GM19452 (cell line): ENCODE measurements around the gene LDLRAD3.
"Not testable (repeated sequence)": the region's sequence is repeated elsewhere in the genome, so short reads cannot be mapped to it uniquely, and the experiment has no call there.

Source experiments
- ATAC-seq: cut with Tn5 transposase; IDR thresholded peaks from one replicate; pipeline ENCODE4 v1.9.1; 2021; ENCODE audit not compliant: unreplicated experiment

Gene LDLRAD3

DNA sequence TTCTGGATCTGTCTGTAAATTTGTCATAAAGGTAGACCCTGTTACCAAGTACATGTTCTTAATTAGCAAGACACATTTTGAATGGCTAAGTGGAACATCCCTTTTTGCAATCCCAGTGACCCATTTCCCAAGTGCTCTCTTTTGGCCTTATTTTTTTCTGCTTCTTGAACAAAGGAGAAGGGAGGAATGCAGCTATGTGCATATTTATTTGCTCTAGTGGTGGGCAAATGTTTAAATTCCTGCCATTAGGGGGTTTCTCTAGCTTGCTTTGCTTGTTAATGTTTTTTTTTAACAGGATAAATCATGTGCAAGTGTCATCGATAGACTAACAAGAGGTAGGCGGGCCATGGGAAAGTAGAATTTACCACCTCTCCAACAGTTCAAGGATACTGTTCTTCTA is 209.7 kb downstream of the LDLRAD3 start:
- no peak for ATAC-seq

DNA sequence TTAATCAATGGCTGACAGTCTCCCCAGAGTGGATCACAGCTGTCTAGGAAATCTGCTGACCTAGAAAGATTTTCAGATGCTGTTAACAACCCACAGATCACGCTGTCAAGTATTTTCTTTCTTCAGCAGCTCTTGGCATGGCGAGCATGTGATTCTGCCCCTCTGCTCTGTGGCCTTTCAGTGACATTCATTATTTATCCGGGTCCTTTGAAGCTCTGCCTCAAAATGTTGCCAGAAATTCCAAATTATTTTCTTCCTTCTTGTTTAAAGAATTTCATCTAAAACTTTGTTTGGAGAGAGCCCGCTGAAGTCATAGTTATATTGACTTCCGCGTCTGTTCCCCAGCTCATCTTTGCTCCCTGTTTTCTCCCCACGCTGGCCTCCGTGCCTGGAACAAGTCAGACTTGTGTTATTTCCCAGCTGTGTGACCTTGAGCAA is 211.3 kb downstream of the LDLRAD3 start:
- ATAC-seq = no peak

- no peak for ATAC-seq
Measured at GRCh38 chr11:36155770-36156160, 211.9 kb downstream of the LDLRAD3 start.

DNA sequence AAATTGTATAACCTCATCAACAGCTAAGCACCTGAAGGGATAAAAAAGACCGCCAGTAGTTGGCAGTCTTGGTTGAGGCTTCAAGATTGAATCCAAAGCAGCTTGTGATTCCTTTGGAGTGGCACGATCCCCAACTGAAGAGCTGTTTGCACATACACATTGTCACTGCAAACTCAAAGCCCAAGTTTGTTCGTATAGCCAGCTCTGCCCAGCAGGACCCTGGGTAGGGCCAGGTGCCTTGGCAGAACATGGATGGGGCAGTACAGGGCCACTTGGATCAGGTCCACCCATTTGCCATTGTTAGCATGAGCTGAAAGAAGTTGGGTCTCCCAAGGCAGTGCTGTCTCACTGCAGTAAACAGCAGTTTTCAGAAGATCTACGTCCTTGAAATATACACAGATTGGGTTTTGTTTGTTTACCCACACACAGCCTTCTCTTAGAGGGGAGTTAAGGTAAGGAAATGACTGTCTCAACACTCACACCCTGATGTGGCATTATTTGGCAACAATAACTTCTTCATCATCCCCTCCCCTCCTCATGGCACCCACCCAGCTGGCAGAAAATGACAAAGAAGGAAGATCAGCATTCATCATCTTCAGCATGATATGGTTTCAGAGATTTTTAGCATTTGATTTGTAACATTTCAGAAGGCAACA is 212.4 kb downstream of the LDLRAD3 start:
- no peak for ATAC-seq

GRCh38 chr11:36156817-36157519 is 213.1 kb downstream of the LDLRAD3 start:
- no peak for ATAC-seq

DNA sequence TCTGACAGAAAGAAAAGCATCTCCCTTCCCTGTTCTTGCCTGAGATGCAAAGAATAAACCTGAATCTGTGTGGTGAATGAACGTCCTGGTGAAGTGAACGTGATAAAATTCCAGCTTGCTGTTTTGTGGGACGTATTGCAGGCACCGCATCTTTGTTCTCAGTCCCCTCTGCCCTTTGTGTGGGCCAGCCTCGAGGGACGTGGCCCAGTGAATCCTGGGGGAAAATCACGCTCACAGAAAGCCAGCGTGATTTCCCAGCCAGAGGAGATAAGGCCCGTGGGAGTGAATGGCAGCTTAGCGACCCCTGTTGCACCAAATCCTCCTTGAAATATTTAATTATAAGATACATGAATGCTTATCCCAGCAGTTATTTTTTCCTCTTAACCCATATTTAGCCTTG is 216.2 kb downstream of the LDLRAD3 start:
- no peak for ATAC-seq

- no peak for ATAC-seq
Measured at GRCh38 chr11:36161572-36161971, 217.7 kb downstream of the LDLRAD3 start.

GRCh38 chr11:36162006-36162882 is 218.4 kb downstream of the LDLRAD3 start:
- ATAC-seq = no peak

DNA sequence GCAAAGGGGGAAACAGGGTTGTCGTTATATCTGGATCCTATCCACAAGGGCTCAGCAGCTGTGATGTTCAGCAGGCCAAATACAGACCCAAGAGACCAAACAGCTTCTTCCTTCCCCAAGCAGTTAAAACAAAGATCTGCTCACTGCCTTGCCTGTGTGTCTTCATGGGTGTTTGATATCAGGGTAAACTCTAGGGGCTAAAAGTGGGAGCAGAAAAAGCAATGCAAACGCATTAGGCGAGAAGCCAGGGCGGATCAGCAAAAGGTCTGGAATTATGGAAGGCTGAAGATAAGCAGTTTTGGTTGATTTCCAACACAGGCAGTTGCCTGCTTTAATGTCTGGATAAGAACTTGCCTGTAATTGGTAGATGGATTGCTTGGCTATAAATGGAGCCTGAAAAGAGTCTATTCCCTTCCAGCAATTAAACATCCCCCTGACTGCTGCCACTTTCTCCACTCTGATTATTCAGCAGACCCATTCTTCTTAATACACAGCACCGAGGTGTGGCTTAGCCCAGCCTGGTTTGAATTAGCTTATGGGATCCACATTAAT is 219.1 kb downstream of the LDLRAD3 start:
- ATAC-seq = no peak

GRCh38 chr11:36164506-36165250 is 220.8 kb downstream of the LDLRAD3 start:
- no peak for ATAC-seq

DNA sequence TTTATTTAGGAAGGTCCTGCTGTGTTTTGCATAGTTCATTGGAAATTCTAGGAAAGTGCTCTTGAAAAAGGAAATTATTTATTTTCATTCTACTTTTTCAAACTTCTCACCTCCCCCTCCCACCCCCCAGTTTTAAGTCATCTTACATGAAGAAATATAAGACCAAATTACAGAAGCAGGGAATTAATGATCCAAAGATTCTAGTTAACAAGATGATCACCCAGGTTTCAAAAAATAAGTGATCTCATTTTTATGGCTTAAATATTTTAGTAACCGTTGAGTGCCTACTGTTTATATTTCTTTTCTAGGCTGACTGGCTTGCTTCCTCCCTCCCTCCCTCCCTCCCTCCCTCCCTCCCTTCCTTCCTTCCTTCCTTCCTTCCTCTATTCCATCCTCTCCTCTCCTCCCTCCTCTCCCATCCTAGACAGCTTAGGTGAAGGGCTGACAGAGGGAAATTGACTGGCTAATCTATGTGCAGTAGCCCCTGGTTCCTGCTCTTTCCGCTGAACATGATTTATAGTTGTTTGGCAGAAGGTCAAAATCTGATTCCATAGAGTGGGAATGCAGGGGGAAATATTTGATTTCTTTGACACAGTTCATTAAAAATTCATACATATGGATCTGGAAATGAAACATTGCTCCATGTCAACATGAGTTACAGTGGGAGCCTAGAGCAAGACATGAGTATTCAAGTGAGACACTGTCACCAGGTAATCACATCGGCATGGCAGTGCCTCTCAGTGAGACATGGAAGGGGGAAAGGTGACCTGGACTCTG is 221.9 kb downstream of the LDLRAD3 start:
- ATAC-seq = no peak

GRCh38 chr11:36167073-36167472 is 223.2 kb downstream of the LDLRAD3 start:
- no peak for ATAC-seq

DNA sequence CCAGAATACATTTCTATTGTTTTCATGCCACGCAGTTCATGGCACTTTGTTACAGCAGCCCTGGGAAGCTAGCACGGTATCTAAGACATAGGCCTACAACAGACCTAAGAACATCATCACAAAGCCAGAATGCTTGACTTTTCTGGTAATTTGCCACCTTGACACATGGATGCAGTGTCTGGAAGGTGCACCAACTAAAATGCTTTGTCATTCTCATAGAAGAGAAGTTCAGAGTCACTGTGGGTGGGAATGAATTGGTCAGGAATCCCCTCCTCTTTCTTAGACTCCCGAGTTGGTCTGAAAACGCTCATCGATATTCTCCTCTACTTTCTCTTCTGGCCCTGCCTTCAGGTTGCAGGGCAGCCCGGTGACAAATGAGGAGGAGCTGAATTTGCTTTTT is 223.9 kb downstream of the LDLRAD3 start:
- ATAC-seq = no peak

DNA sequence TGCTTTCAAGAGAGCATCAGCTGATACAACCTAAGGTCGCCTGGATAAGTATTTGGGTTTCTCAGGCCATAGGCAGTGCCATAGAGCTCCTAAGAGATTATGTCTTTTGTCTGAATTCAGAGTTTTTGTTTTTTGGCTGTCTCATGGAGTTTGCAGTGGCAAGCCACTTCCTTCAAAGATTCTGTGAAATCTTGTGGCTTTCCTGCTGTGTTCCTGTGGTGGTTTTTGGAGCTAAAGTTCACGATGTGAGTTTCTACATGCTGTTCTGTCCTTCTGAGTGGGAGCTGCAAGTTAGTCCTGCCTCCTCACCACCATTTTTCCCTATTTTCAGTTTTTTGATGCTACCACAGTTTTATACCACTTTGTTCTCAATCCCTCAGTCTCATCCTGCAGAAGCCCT is 234.0 kb downstream of the LDLRAD3 start:
- ATAC-seq = no peak

GRCh38 chr11:36186340-36187175 is 242.7 kb downstream of the LDLRAD3 start:
- no peak for ATAC-seq

- ATAC-seq = no peak
Measured at GRCh38 chr11:36187622-36188021, 243.8 kb downstream of the LDLRAD3 start.

DNA sequence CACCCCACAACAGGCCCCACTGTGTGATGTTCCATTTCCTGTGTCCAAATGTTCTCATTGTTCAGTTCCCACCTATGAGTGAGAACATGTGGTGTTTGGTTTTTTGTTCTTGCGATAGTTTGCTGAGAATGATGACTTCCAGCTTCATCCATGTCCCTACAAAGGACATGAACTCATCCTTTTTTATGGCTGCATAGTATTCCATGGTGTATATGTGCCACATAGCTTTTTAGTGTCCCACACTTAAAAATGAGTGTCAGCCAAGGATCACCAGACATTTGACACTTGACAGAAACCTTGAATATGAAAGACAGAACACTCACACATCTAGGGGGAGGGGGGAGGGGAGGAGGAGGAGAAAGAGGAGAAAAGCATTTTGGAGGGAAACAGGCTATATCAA is 245.9 kb downstream of the LDLRAD3 start:
- ATAC-seq = not testable (repeated sequence)

DNA sequence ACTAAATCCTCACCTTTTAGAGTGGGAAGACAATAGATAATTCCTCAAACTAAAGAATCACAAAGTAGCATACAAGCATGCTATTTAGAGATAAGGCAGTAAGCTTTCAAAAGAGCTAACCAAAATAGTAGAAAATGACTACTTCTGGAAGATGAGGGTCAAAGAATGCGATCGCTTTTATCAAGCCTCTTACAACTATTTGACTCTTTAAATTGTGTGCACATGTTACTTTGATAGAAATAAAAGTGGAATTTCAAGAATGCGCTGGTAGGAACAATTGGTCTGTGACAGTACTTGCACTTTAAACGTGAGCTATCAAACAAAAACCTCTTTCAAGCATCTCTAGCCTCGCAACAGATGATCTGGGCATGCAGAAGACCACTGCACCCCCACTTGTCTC is 248.1 kb downstream of the LDLRAD3 start:
- no peak for ATAC-seq
